ENCODE data around the gene COL17A1.

DNA sequence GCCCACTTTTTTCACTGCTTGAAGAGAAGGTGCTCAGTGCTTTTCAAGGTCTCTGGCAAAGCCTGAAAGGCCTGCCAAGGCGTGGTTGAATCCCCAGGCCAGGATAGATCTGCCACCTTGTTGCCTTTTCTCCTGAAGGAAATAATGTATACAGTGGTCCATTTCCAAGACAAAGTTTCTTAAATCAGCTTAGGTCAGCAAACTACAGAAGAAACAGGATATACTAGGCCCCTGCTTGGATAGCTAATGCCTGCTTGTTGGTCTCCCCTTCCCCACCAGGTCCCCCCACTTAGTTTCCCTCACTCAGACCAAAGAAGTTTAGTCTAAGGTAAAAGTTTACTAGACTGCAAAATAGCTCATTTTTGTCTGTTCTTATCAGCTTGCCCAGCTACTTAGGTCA, 19.9 kb downstream of the COL17A1 start:
- TF ChIP-seq CTCF (optimal IDR thresholded peaks at IDR 0.05 in 1 of 3, IDR thresholded peaks at IDR 0.05 in 1 of 3, conservative IDR thresholded peaks at IDR 0.05 in 1 of 3; ENCODE audit: extremely low read depth in 1 of 3, insufficient read depth in 2 of 3, low read length in 3 of 3) (no peak), EZH2 (IDR thresholded peaks at IDR 0.05; ENCODE audit: low read length) (no peak)
